ENCODE results near the gene CELF1. TPM values are rescaled to one million over a fixed set of nuclear protein-coding genes. Genes with fewer than 3 reads are reported as not detected.

CELF1 gene
- total RNA-seq, 3 donors from 2014 or later (not counting 1 experiment from before 2014, with no cell fraction given), result 128 to 168 (median 162) TPM

DNA sequence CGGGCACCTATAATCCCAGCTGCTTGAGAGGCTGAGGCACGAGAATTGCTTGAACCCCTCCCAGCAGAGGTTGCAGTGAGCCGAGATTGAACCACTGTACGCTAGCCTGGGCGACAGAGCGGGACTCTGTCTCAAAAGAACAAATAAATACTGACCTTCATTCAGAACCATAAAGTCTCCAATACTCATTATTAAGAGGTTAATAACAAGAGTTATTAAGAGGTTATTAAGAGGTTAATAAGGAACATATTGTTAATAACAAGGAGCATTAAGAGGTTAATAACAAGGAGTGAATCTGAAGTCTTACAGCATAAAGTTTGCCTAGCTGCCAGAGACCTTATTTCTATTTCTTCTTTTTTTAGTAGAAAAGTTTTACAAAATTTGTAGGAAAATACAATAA lies 7.6 kb downstream of the CELF1 start:
- H3K27ac ChIP-seq (ENCODE audit: low read length), result no peak overlapping the region
- Mint-ChIP-seq H3K27me3 (ENCODE audit: low read depth in 2 of 2) (no peaks in the 10 kb centered on the region), H3K36me3 (no peaks in the 10 kb centered on the region)

GRCh38 chr11:47541070-47541469 lies 11.9 kb downstream of the CELF1 start:
- H3K4me3 Mint-ChIP-seq, result peak overlapping the region; percentile 1
- no peaks in the 10 kb centered on the region for H3K9me3 ChIP-seq (ENCODE audit: control insufficient read depth, insufficient read depth, low read length)
- peaks cover 41 to 50% of the 10 kb centered on the region in 2 donors for H3K4me1 Mint-ChIP-seq
- H3K36me3 ChIP-seq (ENCODE audit: control insufficient read depth, insufficient read depth, low read length), result peaks cover 2% of the 10 kb centered on the region
- H3K27me3 ChIP-seq (ENCODE audit: control insufficient read depth, insufficient read depth, low read length), result no peaks in the 10 kb centered on the region
- no peak overlapping the region for H3K4me3 ChIP-seq (ENCODE audit: low read length)
- intact Hi-C loops (cut with micrococcal nuclease), result no loop called here
- H3K36me3 Mint-ChIP-seq, result no peaks in the 10 kb centered on the region
- H3K27ac ChIP-seq (ENCODE audit: low read length), result no peak overlapping the region
- H3K27me3 Mint-ChIP-seq (ENCODE audit: low read depth in 2 of 2), result no peaks in the 10 kb centered on the region
- H3K9me3 Mint-ChIP-seq, result no peaks in the 10 kb centered on the region
- no peak for DNase-seq
- TF ChIP-seq, protein P1, sequence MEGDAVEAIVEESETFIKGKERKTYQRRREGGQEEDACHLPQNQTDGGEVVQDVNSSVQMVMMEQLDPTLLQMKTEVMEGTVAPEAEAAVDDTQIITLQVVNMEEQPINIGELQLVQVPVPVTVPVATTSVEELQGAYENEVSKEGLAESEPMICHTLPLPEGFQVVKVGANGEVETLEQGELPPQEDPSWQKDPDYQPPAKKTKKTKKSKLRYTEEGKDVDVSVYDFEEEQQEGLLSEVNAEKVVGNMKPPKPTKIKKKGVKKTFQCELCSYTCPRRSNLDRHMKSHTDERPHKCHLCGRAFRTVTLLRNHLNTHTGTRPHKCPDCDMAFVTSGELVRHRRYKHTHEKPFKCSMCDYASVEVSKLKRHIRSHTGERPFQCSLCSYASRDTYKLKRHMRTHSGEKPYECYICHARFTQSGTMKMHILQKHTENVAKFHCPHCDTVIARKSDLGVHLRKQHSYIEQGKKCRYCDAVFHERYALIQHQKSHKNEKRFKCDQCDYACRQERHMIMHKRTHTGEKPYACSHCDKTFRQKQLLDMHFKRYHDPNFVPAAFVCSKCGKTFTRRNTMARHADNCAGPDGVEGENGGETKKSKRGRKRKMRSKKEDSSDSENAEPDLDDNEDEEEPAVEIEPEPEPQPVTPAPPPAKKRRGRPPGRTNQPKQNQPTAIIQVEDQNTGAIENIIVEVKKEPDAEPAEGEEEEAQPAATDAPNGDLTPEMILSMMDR (IDR thresholded peaks at IDR 0.05), result no peak
- peaks cover 40% of the 10 kb centered on the region for H3K4me1 ChIP-seq (ENCODE audit: control insufficient read depth, insufficient read depth, low read length)
- peak; percentile 43 to 57 (median 48) for ATAC-seq
- WGBS (ENCODE audit: insufficient coverage), result 90% methylated on average over 2 of the region's 2 CpGs
- peak overlapping the region; percentile 83 to 85 for H3K27ac Mint-ChIP-seq

More for the DNA sequence above, 7.6 kb downstream of the CELF1 start:
- TF ChIP-seq, protein P1 (IDR thresholded peaks at IDR 0.05), result no peak
- Mint-ChIP-seq H3K4me3 (no peak overlapping the region), H3K27ac (no peak overlapping the region), H3K4me1 (peaks cover 40 to 45% of the 10 kb centered on the region in 2 donors), H3K9me3 (no peaks in the 10 kb centered on the region)
- DNase-seq, result no peak
- H3K36me3 ChIP-seq (ENCODE audit: control insufficient read depth, insufficient read depth, low read length), result peaks cover 2% of the 10 kb centered on the region
- no peaks in the 10 kb centered on the region for H3K27me3 ChIP-seq (ENCODE audit: control insufficient read depth, insufficient read depth, low read length)
- H3K4me3 ChIP-seq (ENCODE audit: low read length), result no peak overlapping the region
- ATAC-seq, result no peak
- 94% methylated on average over 6 of the region's 6 CpGs for WGBS (ENCODE audit: insufficient coverage)
- H3K9me3 ChIP-seq (ENCODE audit: control insufficient read depth, insufficient read depth, low read length), result no peaks in the 10 kb centered on the region
- intact Hi-C loops (cut with micrococcal nuclease), result no loop called here
- H3K4me1 ChIP-seq (ENCODE audit: control insufficient read depth, insufficient read depth, low read length), result peaks cover 34% of the 10 kb centered on the region

- Histone ChIP-seq H3K27me3 (ENCODE audit: control insufficient read depth, insufficient read depth, low read length) (no peaks in the 10 kb centered on the region), H3K9me3 (ENCODE audit: control insufficient read depth, insufficient read depth, low read length) (no peaks in the 10 kb centered on the region), H3K4me1 (ENCODE audit: control insufficient read depth, insufficient read depth, low read length) (peaks cover 41% of the 10 kb centered on the region), H3K36me3 (ENCODE audit: control insufficient read depth, insufficient read depth, low read length) (peaks cover 2% of the 10 kb centered on the region), H3K4me3 (ENCODE audit: low read length) (no peak overlapping the region), H3K27ac (ENCODE audit: low read length) (no peak overlapping the region)
- DNase-seq (no peak), ATAC-seq (no peak)
- H3K27ac Mint-ChIP-seq, result peak overlapping the region; percentile 83 to 85
- H3K4me1 Mint-ChIP-seq, result peaks cover 44 to 57% of the 10 kb centered on the region in 2 donors
- H3K4me3 Mint-ChIP-seq, result peak overlapping the region; percentile 55
- TF ChIP-seq, protein P1 (IDR thresholded peaks at IDR 0.05), result no peak
- H3K27me3 Mint-ChIP-seq (ENCODE audit: low read depth in 2 of 2), result no peaks in the 10 kb centered on the region
- intact Hi-C loops (cut with micrococcal nuclease), result no loop called here
- H3K9me3 Mint-ChIP-seq, result no peaks in the 10 kb centered on the region
- H3K36me3 Mint-ChIP-seq, result no peaks in the 10 kb centered on the region
- WGBS (ENCODE audit: insufficient coverage), result 76% methylated on average over 2 of the region's 2 CpGs
Observed at GRCh38 chr11:47539681-47540039, 13.3 kb downstream of the CELF1 start.
